IMR-90 (cell line): ENCODE measurements around the gene FOXP1. TPM values are rescaled to one million over a fixed set of nuclear protein-coding genes. Genes with fewer than 3 reads are reported as not detected.

Experiments
- ATAC-seq: fragments of 200-7000 bp; cut with Tn5 transposase; 2 replicates; pipeline ENCODE4 v1.9.1; 2020; ENCODE audit warnings: low read depth, mild to moderate bottlenecking, moderate library complexity
- BruUV-seq: library from RNA; stranded (reverse); fragments of 400-500 nt; replicated peaks from 2 replicates; lab custom pipeline; 2021; lab: Mats Ljungman, UMichigan
- CTCF ChIA-PET: fragments of 300-600 bp; formaldehyde crosslinking; extraction: SDS; loops from one replicate; lab custom pipeline; 2021; ENCODE audit warnings: antibody characterized with exemption; lab: Yijun Ruan, JAX
- POLR2A ChIA-PET: fragments of 300-600 bp; sonication (Branson Sonifier 250); formaldehyde crosslinking; loops from one replicate; lab custom pipeline; 2022; ENCODE audit warnings: antibody characterized with exemption; ENCODE audit not compliant: unreplicated experiment; lab: Charles Lee
- DNase-seq: peaks from one replicate; pipeline ENCODE4 v3.0.0; 2013
- H2AFZ ChIP-seq: replicated peaks from 2 replicates; pipeline ENCODE3; 2013; ENCODE audit warnings: low read length, mild to moderate bottlenecking; ENCODE audit not compliant: poor library complexity
- H2AK5ac ChIP-seq: 2 replicates; pipeline ENCODE4 v1.6.1; 2013; ENCODE audit warnings: low read depth, low read length, inconsistent platforms
- H2AK9ac ChIP-seq: replicated peaks from 2 replicates; pipeline ENCODE3; 2013; ENCODE audit warnings: mild to moderate bottlenecking, low read depth, low read length, moderate library complexity; ENCODE audit not compliant: poor library complexity
- H2BK120ac ChIP-seq: 2 replicates; pipeline ENCODE4 v1.6.1; 2013; ENCODE audit warnings: low read depth, low read length, inconsistent platforms
- H2BK15ac ChIP-seq: 3 replicates; pipeline ENCODE4 v1.6.1; 2013; ENCODE audit warnings: low read depth, low read length, inconsistent platforms
- H2BK20ac ChIP-seq: 2 replicates; pipeline ENCODE4 v1.6.1; 2013; ENCODE audit warnings: low read depth, mild to moderate bottlenecking, inconsistent platforms, low read length, moderate library complexity
- H2BK5ac ChIP-seq: 2 replicates; pipeline ENCODE4 v1.6.1; 2013; ENCODE audit warnings: mild to moderate bottlenecking, low read depth, low read length, inconsistent platforms; ENCODE audit not compliant: poor library complexity, severe bottlenecking
- H3K14ac ChIP-seq: replicated peaks from 2 replicates; pipeline ENCODE4 v1.6.1; 2013; ENCODE audit warnings: low read depth, low read length, inconsistent platforms
- H3K18ac ChIP-seq: 2 replicates; pipeline ENCODE4 v1.6.1; 2013; ENCODE audit warnings: low read depth, low read length, control low read depth
- H3K23ac ChIP-seq: 2 replicates; pipeline ENCODE4 v1.6.1; 2013; ENCODE audit warnings: low read depth, low read length, inconsistent platforms
- H3K27ac ChIP-seq: 2 replicates; pipeline ENCODE4 v1.5.1; 2013; ENCODE audit warnings: mild to moderate bottlenecking, control low read depth, low read length; ENCODE audit not compliant: insufficient read depth
- H3K27me3 ChIP-seq: 2 replicates; pipeline ENCODE4 v1.6.1; 2013; ENCODE audit warnings: low read length; ENCODE audit not compliant: control insufficient read depth, insufficient read depth
- H3K36me3 ChIP-seq: 2 replicates; pipeline ENCODE4 v1.6.1; 2013; ENCODE audit warnings: low read length, mixed read lengths; ENCODE audit not compliant: control insufficient read depth, insufficient read depth
- H3K4ac ChIP-seq: 2 replicates; pipeline ENCODE4 v1.6.1; 2013; ENCODE audit warnings: low read depth, low read length, inconsistent platforms
- H3K4me1 ChIP-seq: 2 replicates; pipeline ENCODE4 v1.6.1; 2013; ENCODE audit warnings: low read length, mixed read lengths; ENCODE audit not compliant: control insufficient read depth, insufficient read depth
- H3K4me2 ChIP-seq: 2 replicates; pipeline ENCODE4 v1.6.1; 2013; ENCODE audit warnings: low read depth, mild to moderate bottlenecking, control low read depth, low read length, moderate library complexity
- H3K4me3 ChIP-seq: 2 replicates; pipeline ENCODE4 v1.5.1; 2013; ENCODE audit warnings: low read depth, mild to moderate bottlenecking, control low read depth, low read length, moderate library complexity; ENCODE audit not compliant: insufficient read depth
- H3K56ac ChIP-seq: 2 replicates; pipeline ENCODE4 v1.6.1; 2013; ENCODE audit warnings: low read length, inconsistent platforms; ENCODE audit not compliant: insufficient read depth; ENCODE audit errors: extremely low read depth
- H3K79me1 ChIP-seq, 2 experiments: 2 replicates each; pipeline ENCODE4 v1.6.1; 2013; ENCODE audit warnings: low read length in 2 of 2, inconsistent platforms in 1 of 2, low read depth in 1 of 2
- H3K9ac ChIP-seq: 2 replicates; pipeline ENCODE4 v1.6.1; 2013; ENCODE audit warnings: low read depth, low read length, control low read depth
- H3K9me1 ChIP-seq: 2 replicates; pipeline ENCODE4 v1.6.1; 2013; ENCODE audit warnings: low read length, inconsistent platforms; ENCODE audit not compliant: insufficient read depth
- H3K9me3 ChIP-seq: 2 replicates; pipeline ENCODE4 v1.6.1; 2013; ENCODE audit warnings: low read length; ENCODE audit not compliant: control insufficient read depth, insufficient read depth
- H4K20me1 ChIP-seq: 2 replicates; pipeline ENCODE4 v1.6.1; 2013; ENCODE audit warnings: low read length, inconsistent platforms; ENCODE audit not compliant: insufficient read depth
- H4K5ac ChIP-seq: 2 replicates; pipeline ENCODE4 v1.6.1; 2013; ENCODE audit warnings: mild to moderate bottlenecking, low read depth, low read length, control low read depth
- H4K8ac ChIP-seq, 2 experiments: 2 replicates each; pipeline ENCODE4 v1.6.1; 2013; ENCODE audit warnings: low read depth in 2 of 2, low read length in 2 of 2, control low read depth in 1 of 2, inconsistent platforms in 1 of 2
- H4K91ac ChIP-seq: 2 replicates; pipeline ENCODE4 v1.6.1; 2013; ENCODE audit warnings: low read depth, low read length, inconsistent platforms; ENCODE audit not compliant: insufficient read depth
- CEBPB ChIP-seq: IDR thresholded peaks from 2 replicates; pipeline ENCODE4 v1.6.1; 2012; ENCODE audit warnings: low read depth, low read length, improper control_type of control experiment
- FOS ChIP-seq: fragments of 150-350 bp; IDR thresholded peaks from 2 replicates; pipeline ENCODE4 v1.6.1; 2016; ENCODE audit warnings: low read depth, low read length
- RAD21 ChIP-seq: IDR thresholded peaks from 2 replicates; pipeline ENCODE4 v1.6.1; 2012; ENCODE audit warnings: low read length, improper control_type of control experiment
- WGBS, 2 experiments: methylation state at CpG; one replicate each; pipeline versions ENCODE4 v1.1.5 to v1.1.7; 2013; ENCODE audit warnings: missing lambda C conversion rate in 2 of 2; ENCODE audit not compliant: insufficient read length in 1 of 2; ENCODE audit errors: extremely low coverage in 2 of 2; 5-methylcytosine and 5-hydroxymethylcytosine counted together
- dilution Hi-C: fragments of 300-500 bp; cut with HindIII; formaldehyde crosslinking; loops from one replicate; pipeline ENCODE4 v1.14.3; 2018; ENCODE audit warnings: low sequenced_read_pairs; ENCODE audit not compliant: unreplicated experiment
- in situ Hi-C: fragments of 300-500 bp; cut with MboI; formaldehyde crosslinking; loops from 3 replicates; pipeline ENCODE4 v1.14.3; 2019; ENCODE audit warnings: low sequenced_read_pairs, inconsistent platforms, mixed read lengths
- intact Hi-C: fragments of 100-400 bp; cut with micrococcal nuclease; formaldehyde crosslinking; loops from 2 replicates; pipeline ENCODE4 v1.10.0; 2022
- polyA plus RNA-seq, 3 experiments: library from polyadenylated mRNA; depleted of rRNA; stranded (reverse); fragments of >200 nt; gene quantifications; 2 replicates each; pipeline ENCODE4 v1.2.3, GENCODE V29; 2012; ENCODE audit warnings: low replicate concordance in 1 of 3
- total RNA-seq: library from RNA; depleted of rRNA; stranded (reverse); fragments of >200 nt; gene quantifications from 2 replicates; pipeline ENCODE4 v1.2.3, GENCODE V29; 2012
- TF ChIP-seq, protein P1 (sequence below): fragments of 150-350 bp; IDR thresholded peaks from 2 replicates; pipeline ENCODE4 v1.6.1; 2016; ENCODE audit warnings: low read depth, mild to moderate bottlenecking, low read length, moderate library complexity, borderline replicate concordance

Gene FOXP1
- total and polyA plus RNA-seq, 2 of the 4 experiments (the other 2 are of a cell fraction): 37.0 to 132 TPM

GRCh38 chr3:71175691-71176365 is 407.7 kb downstream of the FOXP1 start (continued):
- no peak for TF ChIP-seq CEBPB

DNA sequence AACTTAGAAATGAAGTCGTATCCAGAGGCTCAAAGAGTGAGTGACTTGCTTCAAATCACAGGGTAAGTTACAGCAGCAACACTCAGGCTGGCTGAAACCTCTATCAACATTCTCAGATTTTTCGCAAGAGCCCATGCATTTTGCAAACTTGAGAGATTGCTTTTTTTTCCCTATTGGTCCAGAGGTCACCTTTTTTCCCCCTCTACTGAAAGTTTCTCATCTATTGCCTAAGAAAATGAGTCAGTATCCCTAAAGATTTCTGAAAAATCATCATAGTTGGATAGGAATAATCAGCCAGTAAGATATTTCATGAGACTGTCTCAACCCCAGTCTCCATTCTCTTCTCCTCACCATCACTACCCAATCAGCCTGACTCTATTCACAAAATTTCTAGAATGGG is 410.6 kb downstream of the FOXP1 start:
- in situ Hi-C loops: no loop called here
- TF ChIP-seq, protein P1, sequence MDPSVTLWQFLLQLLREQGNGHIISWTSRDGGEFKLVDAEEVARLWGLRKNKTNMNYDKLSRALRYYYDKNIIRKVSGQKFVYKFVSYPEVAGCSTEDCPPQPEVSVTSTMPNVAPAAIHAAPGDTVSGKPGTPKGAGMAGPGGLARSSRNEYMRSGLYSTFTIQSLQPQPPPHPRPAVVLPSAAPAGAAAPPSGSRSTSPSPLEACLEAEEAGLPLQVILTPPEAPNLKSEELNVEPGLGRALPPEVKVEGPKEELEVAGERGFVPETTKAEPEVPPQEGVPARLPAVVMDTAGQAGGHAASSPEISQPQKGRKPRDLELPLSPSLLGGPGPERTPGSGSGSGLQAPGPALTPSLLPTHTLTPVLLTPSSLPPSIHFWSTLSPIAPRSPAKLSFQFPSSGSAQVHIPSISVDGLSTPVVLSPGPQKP: no peak
- TF ChIP-seq CEBPB (peak; percentile 92), FOS (no peak), RAD21 (no peak)
- dilution Hi-C loops: no loop called here
- no peaks in the 10 kb centered on the region for H3K27me3 ChIP-seq
- H3K23ac ChIP-seq: peak overlapping the region; percentile 70; the same call in 1 of the 2 replicates
- WGBS, 2 experiments: 14% methylated on average over 1 of the region's 2 CpGs; no CpG with 5 or more reads in 1 of the 2 experiments
- no peaks in the 10 kb centered on the region for H4K20me1 ChIP-seq
- peak overlapping the region; percentile 72; the same call in 1 of the 2 replicates for H3K4ac ChIP-seq
- H3K79me1 ChIP-seq: peaks cover 9 to 21% of the 10 kb centered on the region in 2 experiments; a peak in 3 of 4 replicates
- no peaks in the 10 kb centered on the region for H3K9me3 ChIP-seq
- H2BK20ac ChIP-seq: peak overlapping the region; percentile 60; the same call in 1 of the 2 replicates
- peak overlapping the region; percentile 41 for H3K4me2 ChIP-seq
- H3K9me1 ChIP-seq: peaks cover 7% of the 10 kb centered on the region; the same call in 1 of the 2 replicates
- no peak overlapping the region for H2AFZ ChIP-seq
- peak overlapping the region; percentile 73 for H2BK120ac ChIP-seq
- POLR2A ChIA-PET: no interaction called here
- H3K9ac ChIP-seq: peak overlapping the region; percentile 72
- no peak overlapping the region for H3K4me3 ChIP-seq
- no peaks in the 10 kb centered on the region for H3K36me3 ChIP-seq
- DNase-seq (peak; percentile 90), ATAC-seq (peak; percentile 58)
- peak overlapping the region; percentile 91; the same call in 1 of the 2 replicates for H4K5ac ChIP-seq
- peaks cover 26% of the 10 kb centered on the region for H3K4me1 ChIP-seq
- H2AK5ac ChIP-seq: peak overlapping the region; percentile 59; the same call in 1 of the 2 replicates
- H3K27ac ChIP-seq: peak overlapping the region; percentile 98; the same call in 1 of the 2 replicates
- H2BK5ac ChIP-seq: peak overlapping the region; percentile 90
- peak overlapping the region; percentile 59 to 72 for H4K8ac ChIP-seq
- H4K91ac ChIP-seq: peak overlapping the region; percentile 73; the same call in 1 of the 2 replicates
- peak overlapping the region; percentile 97 for H3K18ac ChIP-seq
- peak overlapping the region; percentile 58; the same call in 1 of the 2 replicates for H3K56ac ChIP-seq
- H3K14ac ChIP-seq: peak overlapping the region; percentile 80
- no peak overlapping the region for H2AK9ac ChIP-seq
- intact Hi-C loops: loop anchor here (2.0 to 5.0 kb wide), 2 partner anchors 72 to 621 kb away; no protein-coding TSS in a partner anchor
- CTCF ChIA-PET: no interaction called here
- no TSS peak for BruUV-seq
- peak overlapping the region; percentile 87; the same call in 2 of the 3 replicates for H2BK15ac ChIP-seq
